Smooth muscle cell of bladder (primary cell): ENCODE data around the gene ALKBH6. TPM values are rescaled to one million over a fixed set of nuclear protein-coding genes. Genes with fewer than 3 reads are reported as not detected.

Source experiments
- total RNA-seq: library from RNA; depleted of rRNA; stranded (reverse); fragments of >200 nt; gene quantifications from 2 replicates; pipeline ENCODE4 v1.2.3, GENCODE V29; 2014

The ALKBH6 gene
- 13.7 and 16.7 TPM in 2 replicates for total RNA-seq

GRCh38 chr19:36014012-36014924 is at the start of gene ALKBH6:
Gene ALKBH6 (minus strand): TSS chr19:36014213. CDS start chr19:36013397, 816 bp downstream.

GRCh38 chr19:36054733-36055686 is 41.0 kb upstream of the ALKBH6 start, which contains the start of gene WDR62:
Gene WDR62 (plus strand): TSS chr19:36054897. CDS start chr19:36054972, 75 bp downstream.

GRCh38 chr19:36054119-36054732 is 40.2 kb upstream of the ALKBH6 start, which contains the start of gene THAP8:
Gene THAP8 (minus strand): TSS chr19:36054285. CDS start chr19:36054217, 68 bp downstream.

GRCh38 chr19:36032251-36033104 is 18.5 kb upstream of the ALKBH6 start, which contains the start of gene CLIP3:
Gene CLIP3 (minus strand): TSS chr19:36032873. CDS start chr19:36032357, 516 bp downstream.

GRCh38 chr19:36008336-36008978 is 5.6 kb downstream of the ALKBH6 start, which contains the start of gene SYNE4:
Gene SYNE4 (minus strand): TSS chr19:36008813. CDS start chr19:36008681, 132 bp downstream.

GRCh38 chr19:35995048-35995993 is 18.7 kb downstream of the ALKBH6 start, which contains the start of gene SDHAF1:
Gene SDHAF1 (plus strand): TSS chr19:35995188. CDS start chr19:35995275, 87 bp downstream.

Other genes starting within 250 kb of the ALKBH6 start
- gene ARHGAP33, start 238.6 kb downstream of the ALKBH6 start, total RNA-seq: 1.00 and 1.3 TPM in 2 replicates
- gene PRODH2, start 201.4 kb downstream of the ALKBH6 start, total RNA-seq: not detected in 2 replicates
- gene NPHS1, start 161.7 kb downstream of the ALKBH6 start, total RNA-seq: not detected in 2 replicates
- gene KIRREL2, start 157.3 kb downstream of the ALKBH6 start, total RNA-seq: not detected in 2 replicates
- gene APLP1, start 145.6 kb downstream of the ALKBH6 start, total RNA-seq: 1.7 and 3.9 TPM in 2 replicates
- 2.7 and 3.8 TPM in 2 replicates for gene NFKBID, start 113.7 kb downstream of the ALKBH6 start, total RNA-seq
- 1.00 and 2.8 TPM in 2 replicates for gene HCST, start 111.7 kb downstream of the ALKBH6 start, total RNA-seq
- not detected in 2 replicates for gene TYROBP, start 105.9 kb downstream of the ALKBH6 start, total RNA-seq
- gene LRFN3, start 77.8 kb downstream of the ALKBH6 start, total RNA-seq: 1.00 and 2.4 TPM in 2 replicates
- 12.1 and 14.5 TPM in 2 replicates for gene SDHAF1, start 19.0 kb downstream of the ALKBH6 start, total RNA-seq
- 0.09 and 0.28 TPM in 2 replicates for gene SYNE4, start 5.4 kb downstream of the ALKBH6 start, total RNA-seq
- gene CLIP3, start 18.7 kb upstream of the ALKBH6 start, total RNA-seq: 7.8 and 11.9 TPM in 2 replicates
- gene THAP8, start 40.1 kb upstream of the ALKBH6 start, total RNA-seq: 1.8 and 4.3 TPM in 2 replicates
- gene WDR62, start 40.7 kb upstream of the ALKBH6 start, total RNA-seq: 0.55 and 0.85 TPM in 2 replicates
- not detected in 2 replicates for gene OVOL3, start 96.9 kb upstream of the ALKBH6 start, total RNA-seq
- gene POLR2I, start 100.7 kb upstream of the ALKBH6 start, total RNA-seq: 90.0 and 102 TPM in 2 replicates
- 196 and 210 TPM in 2 replicates for gene TBCB, start 101.3 kb upstream of the ALKBH6 start, total RNA-seq
- gene CAPNS1, start 125.9 kb upstream of the ALKBH6 start, total RNA-seq: 364 and 384 TPM in 2 replicates
- 45.4 and 90.6 TPM in 2 replicates for gene COX7A1, start 138.2 kb upstream of the ALKBH6 start, total RNA-seq
- gene ZNF565, start 200.5 kb upstream of the ALKBH6 start, total RNA-seq: 4.6 and 5.6 TPM in 2 replicates
- 71.9 and 75.8 TPM in 2 replicates for gene ZNF146, start 200.9 kb upstream of the ALKBH6 start, total RNA-seq